GM21528 (cell line): ENCODE data around the gene SLC11A1.

Experiments
- ATAC-seq: cut with Tn5 transposase; IDR thresholded peaks from one replicate; pipeline ENCODE4 v1.9.1; 2021; ENCODE audit warnings: mild to moderate bottlenecking, moderate library complexity; ENCODE audit not compliant: unreplicated experiment, low FRiP score

SLC11A1 gene

DNA sequence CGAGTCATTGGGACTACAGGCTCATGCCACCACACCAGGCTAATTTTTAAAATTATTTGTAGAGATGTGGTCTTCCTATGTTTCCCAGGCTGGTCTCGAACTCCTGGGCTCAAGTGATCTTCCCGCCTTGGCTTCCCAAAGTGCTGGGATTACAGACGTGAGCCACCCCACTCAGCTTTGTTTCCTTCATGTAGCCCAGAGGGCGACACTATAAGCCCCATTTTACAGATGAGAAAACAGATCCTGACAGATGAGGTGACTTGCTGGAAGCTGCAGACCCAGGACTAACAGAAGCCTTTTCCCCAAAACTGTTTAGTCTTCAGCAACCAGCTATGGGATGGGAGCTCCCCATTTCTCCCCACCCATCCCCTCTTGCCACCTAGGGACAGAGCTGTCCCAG, 10.4 kb downstream of the SLC11A1 start:
- ATAC-seq, result no peak

DNA sequence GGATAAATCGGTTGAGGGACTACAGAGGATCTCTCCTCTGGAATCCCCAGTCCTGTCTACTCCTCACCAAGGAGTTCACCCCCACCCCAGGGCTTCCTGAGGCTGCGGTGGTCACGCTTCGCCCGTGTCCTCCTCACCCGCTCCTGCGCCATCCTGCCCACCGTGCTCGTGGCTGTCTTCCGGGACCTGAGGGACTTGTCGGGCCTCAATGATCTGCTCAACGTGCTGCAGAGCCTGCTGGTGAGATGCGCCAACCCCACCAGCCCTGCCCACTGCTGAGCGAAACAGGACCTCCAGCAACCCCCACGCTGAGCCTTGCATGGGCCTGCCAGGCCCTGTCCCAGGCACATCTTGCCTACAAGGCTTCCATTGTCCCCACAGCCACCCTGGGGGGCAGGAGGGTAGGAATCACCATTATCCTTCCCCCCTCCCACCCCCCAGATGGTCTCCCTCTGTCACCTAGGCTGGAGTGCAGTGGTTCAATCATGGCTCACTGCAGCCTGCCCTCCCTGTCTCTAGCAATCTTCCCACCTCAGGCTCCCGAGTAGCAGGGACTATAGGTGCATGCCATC, 10.9 kb downstream of the SLC11A1 start:
- ATAC-seq, result no peak

DNA sequence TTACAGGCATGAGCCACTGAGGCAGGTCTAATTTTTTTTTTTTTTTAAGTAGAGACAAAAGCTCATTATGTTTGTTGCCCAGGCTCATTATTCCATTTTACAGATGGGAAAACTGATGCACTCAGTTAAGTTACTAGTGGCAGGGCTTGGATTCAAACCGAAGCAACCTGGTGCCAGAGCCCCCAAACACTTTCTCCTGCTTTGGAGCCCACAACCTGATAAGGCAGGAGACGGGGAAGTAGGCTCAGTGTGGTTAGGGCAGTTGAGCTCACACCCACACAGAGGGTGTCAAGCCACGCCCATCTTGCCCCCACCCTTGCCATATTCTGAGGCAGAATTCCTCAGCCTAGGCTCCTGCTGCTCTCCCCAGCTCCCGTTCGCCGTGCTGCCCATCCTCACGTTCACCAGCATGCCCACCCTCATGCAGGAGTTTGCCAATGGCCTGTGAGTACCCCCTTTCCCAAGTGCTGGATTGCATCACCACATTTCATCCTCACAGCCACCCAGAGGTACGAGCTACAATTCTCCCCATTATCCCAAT, 11.7 kb downstream of the SLC11A1 start:
- ATAC-seq, result no peak

DNA sequence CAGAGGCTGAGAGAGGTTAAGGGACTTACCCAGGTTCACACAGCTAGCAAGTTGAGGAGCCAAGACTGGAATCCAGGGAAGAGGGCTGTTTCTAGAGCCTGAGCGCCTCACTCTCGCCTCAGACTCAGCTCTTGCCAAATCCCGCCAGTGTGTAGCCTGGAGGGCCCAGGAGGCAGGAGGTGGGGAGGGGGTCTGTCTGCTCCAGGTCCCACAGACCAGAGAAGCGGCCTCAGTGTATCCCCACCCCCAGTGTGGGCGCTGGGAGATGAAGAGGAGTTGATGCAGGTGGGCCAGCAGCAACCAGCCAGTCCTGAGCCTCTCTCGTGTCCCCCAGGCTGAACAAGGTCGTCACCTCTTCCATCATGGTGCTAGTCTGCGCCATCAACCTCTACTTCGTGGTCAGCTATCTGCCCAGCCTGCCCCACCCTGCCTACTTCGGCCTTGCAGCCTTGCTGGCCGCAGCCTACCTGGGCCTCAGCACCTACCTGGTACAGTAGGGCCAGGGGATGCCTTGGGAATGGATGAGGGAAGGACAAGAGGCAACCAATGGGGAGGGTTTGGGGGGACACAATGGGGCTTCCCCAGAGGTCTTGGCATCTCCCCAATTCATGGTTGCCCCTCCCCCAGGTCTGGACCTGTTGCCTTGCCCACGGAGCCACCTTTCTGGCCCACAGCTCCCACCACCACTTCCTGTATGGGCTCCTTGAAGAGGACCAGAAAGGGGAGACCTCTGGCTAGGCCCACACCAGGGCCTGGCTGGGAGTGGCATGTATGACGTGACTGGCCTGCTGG, 12.4 kb downstream of the SLC11A1 start:
- no peak for ATAC-seq

DNA sequence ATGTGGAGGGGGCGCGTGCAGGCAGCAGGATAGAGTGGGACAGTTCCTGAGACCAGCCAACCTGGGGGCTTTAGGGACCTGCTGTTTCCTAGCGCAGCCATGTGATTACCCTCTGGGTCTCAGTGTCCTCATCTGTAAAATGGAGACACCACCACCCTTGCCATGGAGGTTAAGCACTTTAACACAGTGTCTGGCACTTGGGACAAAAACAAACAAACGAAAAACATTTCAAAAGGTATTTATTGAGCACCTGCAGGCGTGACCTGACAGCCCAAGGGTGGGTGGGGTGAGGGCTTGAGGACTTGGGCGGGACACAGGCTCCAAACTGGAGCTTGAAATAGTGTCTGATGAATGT, 13.0 kb downstream of the SLC11A1 start:
- no peak for ATAC-seq

DNA sequence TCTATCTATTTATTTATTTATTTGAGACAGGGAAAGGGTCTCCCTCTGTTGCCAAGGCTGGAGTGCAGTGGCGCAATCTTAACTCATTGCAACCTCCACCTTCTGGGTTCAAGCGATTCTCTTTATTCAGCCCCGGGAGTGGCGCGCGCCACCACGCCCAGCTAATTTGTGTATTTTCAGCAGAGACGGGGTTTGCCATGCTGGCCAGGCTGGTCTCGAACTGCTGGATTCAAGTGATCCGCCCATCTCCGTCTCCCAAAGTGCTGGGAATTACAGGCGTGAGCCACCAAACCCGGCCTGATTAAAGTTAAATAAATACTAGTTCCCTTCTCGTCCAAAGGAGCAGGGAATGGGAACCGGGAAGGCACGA, 13.4 kb downstream of the SLC11A1 start:
- no peak for ATAC-seq

DNA sequence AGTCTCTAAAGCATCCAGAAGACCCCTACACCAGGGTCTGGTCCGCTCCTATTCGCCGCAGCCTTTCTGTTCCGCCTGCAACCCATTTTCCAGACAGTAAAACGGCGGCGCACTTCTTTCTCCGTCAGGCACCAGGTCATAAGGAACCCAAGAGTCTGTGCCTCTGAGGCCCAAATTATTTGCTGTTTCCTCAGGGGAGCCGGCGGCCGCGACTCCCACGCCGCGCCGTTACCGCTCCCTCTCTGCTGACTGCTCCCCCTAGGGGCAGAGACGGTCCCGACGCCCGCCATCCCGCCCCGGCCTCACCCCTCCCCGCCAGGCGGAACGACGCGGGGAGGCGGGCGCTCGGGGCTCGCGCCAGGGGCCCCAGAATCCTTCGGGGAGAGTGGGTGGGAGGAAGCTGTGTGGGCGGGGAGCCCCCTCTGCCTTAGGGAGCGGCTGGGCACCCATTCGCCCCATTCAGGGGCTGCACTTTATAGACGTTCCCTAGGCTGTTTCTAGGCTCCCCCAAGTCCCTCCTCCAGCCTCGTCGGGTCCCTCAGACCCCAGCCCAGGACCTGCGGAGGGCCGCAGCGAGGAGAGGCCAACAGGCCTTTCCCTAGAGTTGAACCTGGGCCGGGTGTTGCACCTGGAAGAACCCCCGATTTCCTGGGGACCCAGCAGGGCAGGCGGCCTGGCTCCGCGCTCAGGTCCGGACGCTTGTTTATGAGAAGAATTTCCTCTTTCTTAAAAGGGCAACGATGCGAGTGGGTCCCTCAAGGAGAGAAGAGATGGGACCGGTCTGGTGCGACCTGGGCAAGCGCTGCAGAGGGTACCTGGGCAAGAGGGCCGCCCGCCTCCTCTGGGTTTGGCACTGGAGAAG, 14.0 kb downstream of the SLC11A1 start:
- peak; percentile 38 for ATAC-seq

DNA sequence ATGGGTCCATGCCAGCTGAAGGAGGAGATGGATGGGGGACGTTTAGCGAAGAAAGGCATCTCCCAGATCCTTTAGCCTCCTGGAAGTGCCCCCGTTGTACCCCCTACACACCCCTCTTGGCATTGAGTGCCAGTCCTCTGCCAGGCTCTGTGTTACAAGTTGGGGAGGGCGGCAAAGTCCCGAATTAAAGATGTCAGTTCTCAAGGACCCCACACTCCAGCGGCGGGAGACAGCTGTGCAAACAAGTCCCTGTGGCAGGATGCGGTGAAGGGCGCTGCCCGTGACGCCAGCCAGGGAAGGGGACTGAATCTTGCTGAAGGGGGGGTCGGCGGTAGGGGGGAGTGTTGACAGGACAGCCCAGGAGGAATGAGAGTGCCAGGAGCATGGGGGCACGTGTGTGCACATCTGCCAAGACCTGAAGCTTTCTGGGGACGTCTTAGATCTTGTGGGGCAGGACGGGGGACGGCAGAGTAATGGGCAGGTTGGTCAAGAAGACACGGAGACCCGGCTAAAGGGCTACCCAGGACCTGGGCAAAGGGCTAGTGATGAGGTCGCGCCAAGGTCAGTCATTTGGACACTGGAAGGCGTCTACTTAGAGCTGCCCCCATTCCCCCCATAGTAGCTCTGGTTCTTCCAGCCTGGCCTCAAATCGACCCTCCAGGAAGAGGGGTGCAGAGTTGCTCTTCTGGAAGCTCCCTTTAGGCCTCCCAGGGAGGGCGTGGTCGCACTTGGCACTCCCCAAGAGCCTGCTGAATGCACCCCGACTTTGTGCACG, 14.8 kb downstream of the SLC11A1 start:
- no peak for ATAC-seq

DNA sequence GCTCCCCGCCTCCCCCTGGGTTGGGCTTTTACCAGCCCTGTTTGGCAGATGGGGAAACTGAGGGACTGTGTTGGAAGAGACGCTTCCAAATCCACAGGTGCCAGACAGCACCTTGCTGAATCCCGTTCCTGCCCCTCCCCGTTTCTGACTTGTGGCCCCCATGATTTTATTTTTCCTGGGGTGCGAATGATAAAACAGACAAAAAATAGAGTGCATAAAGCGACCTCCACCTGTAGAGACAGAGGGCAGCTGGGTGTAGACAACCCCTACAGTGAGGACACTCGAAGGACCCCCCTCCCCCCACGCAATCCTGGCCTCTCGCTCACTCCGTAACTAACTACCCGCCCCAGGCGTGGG, 15.4 kb downstream of the SLC11A1 start:
- no peak for ATAC-seq

DNA sequence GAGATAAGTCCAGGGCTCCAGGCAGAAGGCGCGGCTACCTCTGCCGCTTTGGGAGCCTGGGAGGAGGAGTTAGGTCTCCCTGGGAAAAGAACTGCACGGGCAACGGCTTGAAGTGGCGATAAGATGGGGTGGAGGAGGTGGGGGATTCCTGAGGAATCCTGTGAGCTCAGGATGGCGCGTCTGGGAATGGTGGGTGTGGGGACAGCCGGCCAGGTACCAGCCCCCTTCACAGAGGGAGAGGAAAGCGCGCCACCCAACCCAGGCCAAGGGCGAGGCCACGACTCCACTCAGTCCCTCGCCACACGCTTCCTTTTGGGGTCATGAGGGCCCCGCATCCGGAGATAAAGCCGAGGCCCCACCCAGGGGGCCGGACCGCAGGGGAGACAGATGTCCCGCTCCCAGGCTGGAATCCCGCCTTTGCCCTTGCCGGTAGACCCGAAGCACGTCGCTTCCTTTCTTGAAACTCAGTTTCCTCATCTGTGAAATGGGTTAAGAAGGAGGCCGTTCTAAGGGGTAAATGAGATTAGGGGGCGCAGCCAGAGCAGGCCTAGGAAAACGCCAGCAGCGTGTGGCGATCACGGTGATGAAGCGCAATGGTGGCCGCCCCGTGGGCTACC, 15.9 kb downstream of the SLC11A1 start:
- no peak for ATAC-seq

DNA sequence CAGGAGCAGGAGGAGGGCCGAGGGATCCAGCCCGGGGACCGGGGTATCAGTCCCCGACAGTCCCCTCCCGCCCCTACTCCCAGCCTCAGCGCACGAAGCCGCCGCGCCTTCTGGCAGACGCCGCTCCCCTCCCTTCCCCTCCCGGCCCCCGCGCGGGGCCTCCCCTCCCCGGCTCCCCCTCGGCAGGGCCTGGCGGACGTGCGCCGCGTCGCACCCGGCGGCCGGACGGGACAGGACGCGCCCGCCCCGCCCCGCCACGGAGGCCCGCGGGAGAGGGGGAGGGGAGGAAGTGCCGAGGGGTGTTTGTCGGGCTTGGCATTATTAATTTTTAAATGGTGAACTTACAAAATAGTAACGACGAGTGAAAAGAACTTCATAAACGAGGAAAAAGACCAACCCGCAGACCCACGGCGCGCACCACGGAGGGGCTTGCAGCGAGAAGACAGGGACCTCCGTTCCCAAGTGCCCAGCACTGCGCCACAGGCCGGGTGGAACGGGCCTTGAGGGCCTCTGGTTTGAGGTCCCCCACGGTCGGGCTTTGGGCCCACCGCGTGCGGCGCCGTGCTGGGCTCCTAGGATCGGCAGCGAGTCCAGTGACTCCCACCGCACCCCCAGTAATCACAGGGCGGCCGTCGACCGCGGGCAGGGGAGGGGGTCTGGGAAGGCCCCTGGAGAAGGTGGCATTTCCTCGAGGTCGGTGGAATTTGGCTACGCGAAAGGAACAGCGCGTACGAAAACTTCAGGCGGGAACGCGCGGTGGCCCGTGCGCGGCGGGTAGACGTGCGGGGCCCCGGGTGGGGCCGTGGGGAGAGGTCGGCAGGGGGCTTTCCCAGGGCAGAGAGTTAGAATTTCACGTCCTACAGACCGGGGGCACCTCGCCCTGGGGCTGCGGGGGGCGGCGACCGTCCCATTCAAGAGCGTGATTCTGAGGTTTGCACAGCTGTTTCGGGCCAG, 16.6 kb downstream of the SLC11A1 start:
- ATAC-seq, result peak; percentile 22

DNA sequence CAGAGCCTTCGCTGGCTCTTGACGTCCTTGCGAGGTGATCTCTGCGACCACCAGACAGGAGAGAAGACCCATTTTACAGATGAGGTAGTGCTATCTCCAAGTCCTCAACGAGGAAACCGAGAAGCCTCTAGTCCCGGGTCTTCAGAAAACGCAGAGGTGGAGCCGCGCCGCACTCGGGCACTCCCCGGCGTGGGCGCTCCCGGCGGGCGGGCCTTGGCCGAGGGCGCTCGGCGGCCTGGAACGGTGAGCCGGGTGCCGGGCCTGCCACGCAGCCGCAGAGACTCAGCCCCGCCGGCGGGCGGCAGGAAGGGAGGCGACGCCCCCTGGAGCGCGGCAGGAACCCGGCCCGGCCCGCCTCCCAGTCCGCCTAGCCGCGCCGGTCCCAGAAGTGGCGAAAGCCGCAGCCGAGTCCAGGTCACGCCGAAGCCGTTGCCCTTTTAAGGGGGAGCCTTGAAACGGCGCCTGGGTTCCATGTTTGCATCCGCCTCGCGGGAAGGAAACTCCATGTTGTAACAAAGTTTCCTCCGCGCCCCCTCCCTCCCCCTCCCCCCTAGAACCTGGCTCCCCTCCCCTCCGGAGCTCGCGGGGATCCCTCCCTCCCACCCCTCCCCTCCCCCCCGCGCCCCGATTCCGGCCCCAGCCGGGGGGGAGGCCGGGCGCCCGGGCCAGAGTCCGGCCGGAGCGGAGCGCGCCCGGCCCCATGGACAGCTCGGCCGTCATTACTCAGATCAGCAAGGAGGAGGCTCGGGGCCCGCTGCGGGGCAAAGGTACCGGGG, 17.5 kb downstream of the SLC11A1 start, which contains the start of gene CTDSP1:
TSS of gene CTDSP1 (plus strand) at position 478 of the 776 bp plus-strand sequence. CDS start at position 701, 223 bp downstream.
- peak; percentile 33 for ATAC-seq

DNA sequence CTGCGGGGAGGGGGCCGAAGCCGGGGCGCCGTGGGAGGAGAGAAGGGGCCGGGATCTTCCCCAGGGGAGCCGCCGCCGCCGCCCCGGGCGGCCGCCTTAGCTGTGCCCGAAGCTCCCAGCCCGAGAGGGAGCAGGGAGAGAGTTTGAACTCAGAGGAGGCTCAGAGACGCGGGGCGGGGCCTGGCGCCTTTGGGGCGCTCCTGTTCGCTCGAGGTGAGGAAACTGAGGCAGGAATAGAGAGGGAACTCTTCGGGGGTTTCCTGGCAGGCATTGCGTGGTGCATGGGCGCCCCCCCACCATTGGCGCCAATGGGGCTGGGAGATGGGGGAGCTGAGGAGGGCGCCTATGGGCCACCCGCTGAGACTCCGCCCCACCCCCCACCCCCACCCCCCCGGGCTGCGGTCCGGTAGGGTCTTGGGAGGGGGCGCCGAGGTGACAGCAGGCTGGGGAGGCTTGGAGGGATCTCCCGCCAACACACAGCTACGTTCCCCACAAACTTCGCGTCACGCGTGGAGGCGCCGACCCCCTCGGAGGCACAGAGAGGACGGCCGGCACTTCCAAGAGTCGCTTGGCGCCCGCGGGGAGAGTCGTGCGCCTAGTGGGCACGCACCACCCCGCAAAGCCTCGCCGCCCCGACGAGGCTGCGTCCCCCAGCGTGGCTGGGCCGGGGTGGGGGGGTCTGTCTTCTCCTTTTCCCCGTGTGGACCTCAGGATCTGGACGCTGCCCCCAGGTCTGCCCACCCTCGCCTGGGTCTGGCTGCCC, 18.3 kb downstream of the SLC11A1 start:
- ATAC-seq, result no peak

DNA sequence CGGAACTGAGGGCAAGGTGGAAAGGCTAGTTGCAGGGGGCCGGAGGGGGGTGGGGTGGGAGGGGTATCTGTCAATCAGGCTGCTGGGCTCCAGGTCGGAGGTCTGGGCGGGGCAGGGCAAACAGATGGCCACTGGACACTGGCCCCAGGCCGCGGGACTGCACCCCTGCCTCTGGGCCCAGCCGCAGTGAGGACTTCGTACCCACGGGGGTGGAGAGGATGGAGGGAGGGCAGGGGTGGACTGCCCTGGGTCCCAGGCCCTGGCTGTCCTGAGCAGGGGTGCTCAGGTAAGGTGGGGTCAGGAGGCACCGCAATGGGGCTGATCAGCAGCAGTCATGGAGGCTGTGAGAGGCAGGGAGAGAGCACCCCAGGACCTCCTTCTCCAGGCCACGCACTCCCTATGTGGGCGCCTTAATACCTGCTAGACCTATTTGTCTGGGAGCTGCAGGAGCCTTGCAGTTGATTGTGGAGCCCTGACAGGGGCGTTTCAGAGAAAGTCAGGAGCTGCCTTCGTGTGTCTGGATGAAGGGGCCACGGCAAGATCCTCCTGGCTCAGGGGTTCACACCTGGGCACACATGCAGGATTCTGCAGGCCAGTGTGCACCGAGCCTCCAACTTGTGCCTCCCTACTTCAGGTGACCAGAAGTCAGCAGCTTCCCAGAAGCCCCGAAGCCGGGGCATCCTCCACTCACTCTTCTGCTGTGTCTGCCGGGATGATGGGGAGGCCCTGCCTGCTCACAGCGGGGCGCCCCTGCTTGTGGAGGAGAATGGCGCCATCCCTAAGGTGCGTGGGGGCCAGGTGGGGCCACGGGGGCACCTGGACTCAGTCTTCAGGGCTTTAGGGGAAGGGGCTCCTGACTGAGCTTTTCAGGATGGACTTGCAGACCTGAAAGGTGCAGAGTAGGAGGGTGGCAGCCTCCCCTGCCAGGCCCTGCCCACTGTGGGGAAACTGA, 19.1 kb downstream of the SLC11A1 start:
- ATAC-seq, result no peak

DNA sequence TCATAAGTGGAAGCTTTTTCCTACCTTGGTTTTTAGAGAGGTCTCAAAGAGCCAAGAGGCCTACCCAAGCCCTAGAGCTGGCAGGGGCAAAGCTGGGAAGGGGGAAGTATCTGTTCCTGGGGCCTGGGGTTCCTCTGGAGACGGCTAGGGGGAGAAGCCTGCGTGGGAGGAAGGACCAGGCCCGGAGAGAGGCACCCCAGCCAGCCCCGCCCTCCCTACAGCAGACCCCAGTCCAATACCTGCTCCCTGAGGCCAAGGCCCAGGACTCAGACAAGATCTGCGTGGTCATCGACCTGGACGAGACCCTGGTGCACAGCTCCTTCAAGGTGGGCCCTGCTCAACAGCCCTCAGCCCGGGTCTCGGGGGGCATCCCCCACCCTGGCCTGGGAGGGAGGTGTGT, 19.8 kb downstream of the SLC11A1 start:
- no peak for ATAC-seq

DNA sequence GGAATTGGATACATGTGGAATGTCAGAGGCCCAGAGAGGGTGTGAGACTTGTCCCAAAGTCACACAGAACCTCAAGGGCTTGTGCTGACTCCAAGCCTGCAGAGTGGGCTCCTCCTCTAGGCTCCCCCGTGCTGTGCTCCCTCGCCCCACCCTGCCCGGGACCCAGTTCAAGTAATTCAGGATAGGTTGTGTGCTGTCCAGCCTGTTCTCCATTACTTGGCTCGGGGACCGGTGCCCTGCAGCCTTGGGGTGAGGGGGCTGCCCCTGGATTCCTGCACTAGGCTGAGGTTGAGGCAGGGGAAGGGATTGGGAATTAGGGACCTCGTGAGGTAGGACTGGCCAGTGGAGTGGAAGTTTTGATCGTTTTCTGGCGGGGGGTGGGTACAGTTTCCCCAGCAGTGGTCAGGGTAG, 20.4 kb downstream of the SLC11A1 start:
- no peak for ATAC-seq
